Left lung (tissue), 10 donors: Measurements from ENCODE around the gene ZNF536. TPM values are rescaled to one million over a fixed set of nuclear protein-coding genes. Genes with fewer than 3 reads are reported as not detected.

ENCODE experiments used
- ATAC-seq: fragments of 200-7000 bp; cut with Tn5 transposase; one replicate; pipeline ENCODE4 v1.9.1; 2020; ENCODE audit warnings: moderate library complexity
- DNase-seq, 4 donors: peaks; one replicate each; pipeline ENCODE4 v3.0.0-alpha.2; 2013 to 2020
- H3K27ac ChIP-seq, 2 donors: fragments of 200-600 bp; sonication (generic) in 1 of 2; one replicate each; pipeline versions ENCODE4 v1.5.0 to v1.8.0; 2020 to 2021
- H3K27me3 ChIP-seq, 2 donors: fragments of 200-600 bp; sonication (generic) in 1 of 2; one replicate each; pipeline versions ENCODE4 v1.5.0 to v1.8.0; 2020 to 2021
- H3K36me3 ChIP-seq, 2 donors: fragments of 200-600 bp; sonication (generic) in 1 of 2; one replicate each; pipeline versions ENCODE4 v1.5.0 to v1.8.0; 2020 to 2021
- H3K4me1 ChIP-seq, 2 donors: fragments of 200-600 bp; one replicate each; pipeline ENCODE4 v1.8.0; 2021
- H3K4me3 ChIP-seq, 2 donors: fragments of 200-600 bp; sonication (generic) in 1 of 2; one replicate each; pipeline versions ENCODE4 v1.5.0 to v1.8.0; 2020 to 2021; ENCODE audit warnings: mild to moderate bottlenecking in 1 of 2
- H3K9me3 ChIP-seq, 2 donors: fragments of 200-600 bp; sonication (generic) in 1 of 2; one replicate each; pipeline versions ENCODE4 v1.5.0 to v1.8.0; 2020 to 2021
- intact Hi-C, 2 donors: fragments of 100-400 bp; cut with DNase I; formaldehyde crosslinking; loops; one replicate each; pipeline versions ENCODE4 v1.11.2 to v1.14.2; 2022
- polyA plus RNA-seq, 6 donors: library from polyadenylated mRNA; unstranded; fragments of 120-200 nt; gene quantifications; one replicate each; pipeline ENCODE4 v1.2.1, GENCODE V29; 2013; ENCODE audit not compliant: insufficient read length in 6 of 6
- total RNA-seq, 2 donors: library from RNA; stranded (reverse); fragmentation: NEBNext Ultra II Directional; extraction: Animal tissue kit (Norgen Biotek cat#: 25700); gene quantifications; one replicate each; pipeline ENCODE4 v1.2.1, GENCODE V29; 2021
- TF ChIP-seq, protein P1 (sequence below), 2 donors: fragments of 200-600 bp; sonication (generic) in 1 of 2; IDR thresholded peaks; one replicate each; pipeline versions ENCODE4 v1.5.0 to v1.8.0; 2021; ENCODE audit warnings: antibody characterized with exemption in 2 of 2
- donor health status: DM: no; HTN: yes; CAD: no.
- donor health status: DM: no; HTN: no; CAD: no.

Gene ZNF536
- total and polyA plus RNA-seq, 8 donors: 0.50 to 6.5 (median 3.6) TPM

DNA sequence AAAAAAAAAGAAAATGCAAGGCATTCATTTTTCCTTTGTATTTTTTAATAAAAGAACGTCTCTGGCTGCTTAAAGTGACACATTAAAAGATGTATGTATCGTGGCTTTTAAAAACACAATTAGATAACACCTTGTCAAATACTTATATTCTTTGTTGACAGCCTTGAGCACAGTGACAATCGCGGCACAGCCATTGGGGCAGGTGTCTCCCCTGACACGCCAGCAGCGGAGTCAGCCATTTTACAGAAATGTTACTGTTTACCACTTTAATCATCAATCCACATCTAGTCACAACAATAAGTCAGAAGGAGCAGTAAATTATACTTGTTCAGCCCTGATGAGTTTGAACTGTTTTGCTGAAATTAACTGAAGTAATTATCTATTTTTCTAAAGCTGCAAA is 224.1 kb downstream of the ZNF536 start:
- TF ChIP-seq, protein P1, sequence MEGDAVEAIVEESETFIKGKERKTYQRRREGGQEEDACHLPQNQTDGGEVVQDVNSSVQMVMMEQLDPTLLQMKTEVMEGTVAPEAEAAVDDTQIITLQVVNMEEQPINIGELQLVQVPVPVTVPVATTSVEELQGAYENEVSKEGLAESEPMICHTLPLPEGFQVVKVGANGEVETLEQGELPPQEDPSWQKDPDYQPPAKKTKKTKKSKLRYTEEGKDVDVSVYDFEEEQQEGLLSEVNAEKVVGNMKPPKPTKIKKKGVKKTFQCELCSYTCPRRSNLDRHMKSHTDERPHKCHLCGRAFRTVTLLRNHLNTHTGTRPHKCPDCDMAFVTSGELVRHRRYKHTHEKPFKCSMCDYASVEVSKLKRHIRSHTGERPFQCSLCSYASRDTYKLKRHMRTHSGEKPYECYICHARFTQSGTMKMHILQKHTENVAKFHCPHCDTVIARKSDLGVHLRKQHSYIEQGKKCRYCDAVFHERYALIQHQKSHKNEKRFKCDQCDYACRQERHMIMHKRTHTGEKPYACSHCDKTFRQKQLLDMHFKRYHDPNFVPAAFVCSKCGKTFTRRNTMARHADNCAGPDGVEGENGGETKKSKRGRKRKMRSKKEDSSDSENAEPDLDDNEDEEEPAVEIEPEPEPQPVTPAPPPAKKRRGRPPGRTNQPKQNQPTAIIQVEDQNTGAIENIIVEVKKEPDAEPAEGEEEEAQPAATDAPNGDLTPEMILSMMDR (IDR thresholded peaks at IDR 0.05): no peak
- H3K36me3 ChIP-seq: no peaks in the 10 kb centered on the region
- H3K27me3 ChIP-seq: peaks cover 0 to 35% of the 10 kb centered on the region in 2 donors
- H3K27ac ChIP-seq: no peak overlapping the region
- no peaks in the 10 kb centered on the region for H3K9me3 ChIP-seq
- no peak overlapping the region for H3K4me3 ChIP-seq
- intact Hi-C loops: no loop called here
- no peaks in the 10 kb centered on the region for H3K4me1 ChIP-seq
- DNase-seq (no peak), ATAC-seq (no peak)

DNA sequence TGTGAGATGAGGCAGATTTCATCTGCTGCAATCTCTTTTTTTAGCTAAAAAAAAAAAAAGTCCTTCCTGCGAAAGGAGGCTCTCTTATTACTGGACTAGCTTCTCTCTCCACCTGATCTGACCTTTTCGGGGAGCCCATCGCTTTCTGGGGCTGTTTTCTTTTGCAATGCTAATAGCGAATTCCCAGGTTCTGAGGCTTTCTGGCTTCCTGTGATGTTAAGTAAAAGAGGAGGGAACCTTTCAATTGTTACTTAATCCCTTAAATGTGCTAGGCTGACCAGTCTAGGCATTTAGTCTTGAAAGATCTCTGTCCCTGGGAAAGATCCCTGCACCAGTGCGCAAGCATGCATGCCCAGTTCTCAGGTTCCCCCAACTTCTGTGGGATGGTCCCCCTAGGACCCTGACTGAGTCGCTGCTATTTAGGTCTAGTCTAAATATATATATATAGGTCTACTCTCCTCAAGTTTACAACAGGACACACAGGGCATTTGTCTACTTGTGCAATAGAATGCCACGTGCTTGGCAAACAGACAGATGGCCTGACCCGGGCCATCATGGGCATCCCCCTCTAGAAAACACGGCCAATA is 224.7 kb downstream of the ZNF536 start:
- ATAC-seq (no peak), DNase-seq (no peak)
- peaks cover 0 to 39% of the 10 kb centered on the region in 2 donors for H3K27me3 ChIP-seq
- no peaks in the 10 kb centered on the region for H3K4me1 ChIP-seq
- H3K36me3 ChIP-seq: no peaks in the 10 kb centered on the region
- H3K9me3 ChIP-seq: no peaks in the 10 kb centered on the region
- TF ChIP-seq, protein P1 (IDR thresholded peaks at IDR 0.05): no peak
- H3K27ac ChIP-seq: no peak overlapping the region
- H3K4me3 ChIP-seq: no peak overlapping the region
- intact Hi-C loops: no loop called here

DNA sequence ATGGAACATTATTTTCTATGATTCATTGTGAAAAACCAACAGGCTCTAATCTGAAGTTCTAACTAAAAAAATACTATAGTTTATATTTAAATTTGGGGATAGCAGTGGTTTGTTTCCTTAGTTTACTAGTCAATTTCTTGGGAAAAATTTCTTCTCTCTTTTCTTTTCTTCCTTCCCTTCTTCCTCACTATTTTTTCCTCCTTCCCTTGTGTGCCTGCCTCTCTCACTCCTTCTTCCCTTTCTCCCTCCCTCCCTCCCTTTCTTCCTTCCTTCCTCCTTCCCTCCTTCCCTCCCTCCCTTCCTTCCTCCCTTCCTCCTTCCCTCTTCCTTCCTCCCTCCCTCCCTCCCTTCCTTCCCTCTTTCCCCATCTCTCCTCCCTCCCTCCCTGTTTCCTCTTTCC is 226.5 kb downstream of the ZNF536 start:
- no peaks in the 10 kb centered on the region for H3K9me3 ChIP-seq
- H3K27me3 ChIP-seq: peaks cover 0 to 39% of the 10 kb centered on the region in 2 donors
- no peak for DNase-seq
- no peak overlapping the region for H3K27ac ChIP-seq
- no peak overlapping the region for H3K4me3 ChIP-seq
- no peaks in the 10 kb centered on the region for H3K36me3 ChIP-seq
- no peaks in the 10 kb centered on the region for H3K4me1 ChIP-seq
- TF ChIP-seq, protein P1 (IDR thresholded peaks at IDR 0.05): no peak
- ATAC-seq: no peak
- intact Hi-C loops: no loop called here

DNA sequence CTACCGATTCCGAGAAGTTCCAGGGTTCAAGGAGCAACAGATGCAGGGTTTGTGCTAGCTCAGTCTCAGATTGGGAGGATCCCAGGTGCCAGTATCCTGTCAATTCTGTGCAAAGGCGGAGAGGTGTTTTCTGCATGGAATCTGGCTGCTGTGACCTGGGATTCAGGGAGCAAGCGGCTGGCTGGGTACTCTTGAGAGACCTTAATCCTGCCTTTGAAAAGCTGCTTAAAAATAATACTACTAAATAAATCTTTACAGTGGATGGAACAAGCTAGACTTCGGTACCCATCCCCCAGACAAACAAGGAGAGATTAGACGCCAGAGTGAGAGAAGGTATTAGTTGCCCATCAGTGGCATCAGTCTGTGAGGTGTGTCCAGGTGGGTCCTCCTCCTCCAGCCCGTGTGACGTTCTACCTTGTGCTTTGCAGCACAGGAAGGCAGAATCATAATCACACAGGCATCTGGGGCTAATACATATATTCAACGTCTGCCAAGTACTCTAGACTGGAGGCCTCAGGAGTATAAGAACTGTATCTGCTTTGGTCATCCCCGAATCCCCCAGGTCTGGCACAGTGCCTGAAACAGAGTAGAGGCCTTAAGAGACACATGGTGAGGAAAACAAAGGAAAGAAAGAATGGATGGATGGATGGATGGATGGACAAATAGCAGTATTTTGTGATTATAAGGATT is 230.6 kb downstream of the ZNF536 start:
- Histone ChIP-seq H3K9me3 (no peaks in the 10 kb centered on the region), H3K36me3 (no peaks in the 10 kb centered on the region), H3K4me3 (no peak overlapping the region), H3K27me3 (peaks cover 0 to 13% of the 10 kb centered on the region in 2 donors), H3K4me1 (no peaks in the 10 kb centered on the region), H3K27ac (no peak overlapping the region)
- TF ChIP-seq, protein P1 (IDR thresholded peaks at IDR 0.05): no peak
- no peak for ATAC-seq
- DNase-seq: no peak
- intact Hi-C loops: no loop called here

DNA sequence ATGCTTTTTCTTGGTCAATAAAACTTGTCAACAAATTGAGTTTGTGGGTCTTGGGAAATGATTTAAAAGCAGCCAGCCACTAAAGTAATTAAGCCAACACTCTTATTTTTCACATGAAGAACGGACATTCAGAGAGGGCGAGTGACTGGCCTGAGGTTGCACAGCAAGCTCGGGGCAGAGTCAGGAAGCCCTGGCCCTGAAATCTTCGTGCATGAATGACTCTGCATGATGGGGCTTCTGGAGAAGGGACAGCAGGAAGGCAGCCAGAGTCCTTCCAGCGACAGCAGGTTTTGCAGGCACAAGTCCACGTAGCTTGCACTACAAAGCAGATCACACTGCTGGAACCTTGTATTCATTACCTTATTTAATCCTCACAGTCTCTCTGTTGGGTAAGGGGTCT is 232.5 kb downstream of the ZNF536 start:
- ATAC-seq: no peak
- Histone ChIP-seq H3K9me3 (no peaks in the 10 kb centered on the region), H3K27ac (no peak overlapping the region), H3K4me3 (no peak overlapping the region), H3K36me3 (no peaks in the 10 kb centered on the region), H3K27me3 (peaks cover 0 to 13% of the 10 kb centered on the region in 2 donors), H3K4me1 (no peaks in the 10 kb centered on the region)
- TF ChIP-seq, protein P1 (IDR thresholded peaks at IDR 0.05): no peak
- intact Hi-C loops: no loop called here
- DNase-seq: no peak
